Prostate gland (tissue), 2 donors: ENCODE results near the gene SEMA7A.

Source experiments
- POLR2A ChIP-seq: fragments of 450-650 bp; IDR thresholded peaks from one replicate; pipeline ENCODE4 v1.6.1; 2016; ENCODE audit warnings: antibody characterized with exemption, mild to moderate bottlenecking
- POLR2AphosphoS5 ChIP-seq: sonication (generic); formaldehyde crosslinking; IDR thresholded peaks from one replicate; pipeline ENCODE4 v1.6.1; 2017; ENCODE audit warnings: antibody characterized with exemption
- TF ChIP-seq, protein P1 (sequence below), 4 experiments: fragments of 200-600 bp in 2 of 4; fragments of 450-650 bp in 2 of 4; sonication (generic) in 2 of 4; IDR thresholded peaks; 1 replicate in 3 of 4; 2 replicates in 1 of 4; pipeline ENCODE4 v1.5.1; 2016 to 2019; ENCODE audit warnings: antibody characterized with exemption in 4 of 4, mild to moderate bottlenecking in 2 of 4, moderate library complexity in 2 of 4

DNA sequence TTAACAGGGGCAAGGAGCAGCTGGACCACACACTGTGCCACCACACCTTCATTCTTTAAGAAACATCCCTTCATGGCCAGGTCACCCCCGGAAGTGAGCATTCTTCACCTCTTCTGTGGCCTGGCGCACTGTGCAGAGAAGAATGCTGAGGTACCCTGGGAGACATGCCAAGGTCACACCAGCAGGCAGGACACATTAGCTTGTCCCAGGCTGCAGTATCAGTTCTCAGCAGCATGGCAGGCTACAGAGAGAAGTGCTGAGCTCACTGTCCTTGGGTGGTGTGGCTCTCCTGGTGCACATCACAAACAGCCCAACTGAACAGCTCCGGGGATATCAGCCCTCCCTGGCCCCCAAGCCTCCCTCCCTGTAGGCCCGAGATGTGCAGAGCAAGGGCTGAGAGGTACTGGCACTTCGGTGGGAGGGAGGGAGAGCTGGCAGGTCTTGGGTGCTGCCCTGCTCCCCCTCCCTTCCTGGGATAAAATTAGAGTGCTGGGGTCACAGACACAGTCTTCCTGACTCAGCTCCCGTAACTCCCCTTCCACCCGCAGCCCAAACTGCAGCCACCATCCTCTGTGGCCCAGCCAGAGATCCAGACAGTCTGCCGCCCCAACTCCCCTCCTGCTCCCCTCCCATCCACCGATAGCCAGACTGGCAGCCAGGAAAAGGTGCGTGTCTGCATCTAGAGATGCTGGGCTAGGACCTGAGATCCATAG, 13.4 kb downstream of the SEMA7A start:
- TF ChIP-seq, protein P1, sequence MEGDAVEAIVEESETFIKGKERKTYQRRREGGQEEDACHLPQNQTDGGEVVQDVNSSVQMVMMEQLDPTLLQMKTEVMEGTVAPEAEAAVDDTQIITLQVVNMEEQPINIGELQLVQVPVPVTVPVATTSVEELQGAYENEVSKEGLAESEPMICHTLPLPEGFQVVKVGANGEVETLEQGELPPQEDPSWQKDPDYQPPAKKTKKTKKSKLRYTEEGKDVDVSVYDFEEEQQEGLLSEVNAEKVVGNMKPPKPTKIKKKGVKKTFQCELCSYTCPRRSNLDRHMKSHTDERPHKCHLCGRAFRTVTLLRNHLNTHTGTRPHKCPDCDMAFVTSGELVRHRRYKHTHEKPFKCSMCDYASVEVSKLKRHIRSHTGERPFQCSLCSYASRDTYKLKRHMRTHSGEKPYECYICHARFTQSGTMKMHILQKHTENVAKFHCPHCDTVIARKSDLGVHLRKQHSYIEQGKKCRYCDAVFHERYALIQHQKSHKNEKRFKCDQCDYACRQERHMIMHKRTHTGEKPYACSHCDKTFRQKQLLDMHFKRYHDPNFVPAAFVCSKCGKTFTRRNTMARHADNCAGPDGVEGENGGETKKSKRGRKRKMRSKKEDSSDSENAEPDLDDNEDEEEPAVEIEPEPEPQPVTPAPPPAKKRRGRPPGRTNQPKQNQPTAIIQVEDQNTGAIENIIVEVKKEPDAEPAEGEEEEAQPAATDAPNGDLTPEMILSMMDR (IDR thresholded peaks at IDR 0.05): no peak
- TF ChIP-seq POLR2A (no peak), POLR2AphosphoS5 (no peak)
